ENCODE measurements around the gene OPN4. TPM values are rescaled to one million over a fixed set of nuclear protein-coding genes. Genes with fewer than 3 reads are reported as not detected.

OPN4 gene
- polyA plus RNA-seq, 2 of the 4 experiments (the other 2 are of a cell fraction), result not detected

GRCh38 chr10:86715156-86715795 lies 60.9 kb downstream of the OPN4 start:
- no peak for FAIRE-seq
- POLR2A ChIA-PET, result no interaction called here
- CTCF ChIA-PET, result interaction anchor here (0.6 to 2.0 kb wide), 8 partner anchors 9 to 224 kb away, joined by 3 to 6 read pairs (median 3); no protein-coding TSS in a partner anchor

GRCh38 chr10:86715836-86716235 lies 61.5 kb downstream of the OPN4 start:
- TF ChIP-seq RAD21 (conservative IDR thresholded peaks at IDR 0.05 in 1 of 2, IDR thresholded peaks at IDR 0.05 in 1 of 2) (no peak), RFX5 (IDR thresholded peaks at IDR 0.05) (no peak), PBX3 (IDR thresholded peaks at IDR 0.05) (no peak), USF2 (IDR thresholded peaks at IDR 0.05) (no peak), MAZ (IDR thresholded peaks at IDR 0.05; ENCODE audit: borderline replicate concordance, low read depth, low read length) (no peak), FOSL2 (IDR thresholded peaks at IDR 0.05) (no peak), FOSL2 (CRISPR knock-in tag; IDR thresholded peaks at IDR 0.05) (no peak), KDM5A (IDR thresholded peaks at IDR 0.05) (no peak), NR3C1 (IDR thresholded peaks at IDR 0.05) (no peak), PHF8 (IDR thresholded peaks at IDR 0.05; ENCODE audit: borderline replicate concordance, low read depth) (no peak), REST (IDR thresholded peaks at IDR 0.05) (no peak), POLR2AphosphoS2 (conservative IDR thresholded peaks at IDR 0.05; ENCODE audit: low read length) (no peak), EP300 (IDR thresholded peaks at IDR 0.05) (no peak), ZC3H11A (IDR thresholded peaks at IDR 0.05) (no peak), MYC (IDR thresholded peaks at IDR 0.05; ENCODE audit: borderline replicate concordance, low read length) (no peak), HMGXB4 (CRISPR knock-in tag; IDR thresholded peaks at IDR 0.05; ENCODE audit: borderline replicate concordance) (no peak)
- no peak for FAIRE-seq
- H3K27ac ChIP-seq, result no peak overlapping the region
- no peaks in the 10 kb centered on the region for H3K9me3 ChIP-seq
- peaks cover 6% of the 10 kb centered on the region; the same call in 2 of the 3 replicates for H3K4me1 ChIP-seq
- WGBS (ENCODE audit: missing lambda C conversion rate), result 85% methylated on average over 1 of the region's 5 CpGs
- POLR2A ChIA-PET, result no interaction called here
- DNase-seq (ENCODE audit: low read depth in 1 of 2, low spot score in 1 of 2), result no peak
- CTCF ChIA-PET, result interaction anchor here (0.6 to 2.0 kb wide), 5 partner anchors 8 to 223 kb away, joined by 3 to 6 read pairs (median 3); no protein-coding TSS in a partner anchor
- H3K4me2 ChIP-seq, result no peak overlapping the region
- no peak for ATAC-seq
- H3K4me3 ChIP-seq, result no peak overlapping the region

More at GRCh38 chr10:86715156-86715795, 60.9 kb downstream of the OPN4 start:
- H3K4me1 ChIP-seq, result peaks cover 11% of the 10 kb centered on the region; the same call in 2 of the 3 replicates
- TF ChIP-seq FOSL2 (IDR thresholded peaks at IDR 0.05), result no peak
- no peak for TF ChIP-seq FOSL2 (CRISPR knock-in tag; IDR thresholded peaks at IDR 0.05)
- no peak for TF ChIP-seq ATOH8 (CRISPR knock-in tag; IDR thresholded peaks at IDR 0.05; ENCODE audit: low read depth)
- no peak for TF ChIP-seq HOXB5 (CRISPR knock-in tag; IDR thresholded peaks at IDR 0.05)
- no peak for TF ChIP-seq EHMT2 (IDR thresholded peaks at IDR 0.05; ENCODE audit: low read depth)
- no peak for TF ChIP-seq CTCF (IDR thresholded peaks at IDR 0.05)
- TF ChIP-seq RARB (CRISPR knock-in tag; IDR thresholded peaks at IDR 0.05), result no peak
- no peak for TF ChIP-seq TP53 (CRISPR knock-in tag; IDR thresholded peaks at IDR 0.05)
- no peak for TF ChIP-seq RFX5 (IDR thresholded peaks at IDR 0.05)
- no peak for TF ChIP-seq KDM5A (IDR thresholded peaks at IDR 0.05)
- TF ChIP-seq CBX2 (IDR thresholded peaks at IDR 0.05; ENCODE audit: borderline replicate concordance, low read depth), result no peak
- no peak for TF ChIP-seq CBX8 (IDR thresholded peaks at IDR 0.05)
- ATAC-seq (no peak), DNase-seq (ENCODE audit: low read depth in 1 of 2, low spot score in 1 of 2) (no peak)
- no peak overlapping the region for H3K27ac ChIP-seq
- no peak overlapping the region for H3K4me2 ChIP-seq
- H3K9me3 ChIP-seq, result no peaks in the 10 kb centered on the region
- H3K4me3 ChIP-seq, result no peak overlapping the region
- 63% methylated on average over 6 of the region's 6 CpGs for WGBS (ENCODE audit: missing lambda C conversion rate)

All from A549 (cell line).